Endometrial microvascular endothelial cells (primary cell): ENCODE measurements around the gene UBE2M. TPM values are rescaled to one million over a fixed set of nuclear protein-coding genes. Genes with fewer than 3 reads are reported as not detected.
"Not testable (repeated sequence)": the region's sequence is repeated elsewhere in the genome, so short reads cannot be mapped to it uniquely, and the experiment has no call there.

ENCODE experiments used
- in situ Hi-C: cut with HindIII; loops from 2 replicates; pipeline ENCODE4 v1.10.0; 2017; ENCODE audit warnings: low sequenced_read_pairs, low pct_unique_long_range_greater_than_20kb; ENCODE audit errors: inconsistent ontology term
- total RNA-seq: library from RNA; depleted of rRNA; stranded (reverse); fragments of >200 nt; gene quantifications from one replicate; pipeline ENCODE4 v1.2.3, GENCODE V29; 2015; ENCODE audit errors: inconsistent ontology term

Gene UBE2M
- total RNA-seq, 1 donor from 2014 or later: 37.9 TPM

DNA sequence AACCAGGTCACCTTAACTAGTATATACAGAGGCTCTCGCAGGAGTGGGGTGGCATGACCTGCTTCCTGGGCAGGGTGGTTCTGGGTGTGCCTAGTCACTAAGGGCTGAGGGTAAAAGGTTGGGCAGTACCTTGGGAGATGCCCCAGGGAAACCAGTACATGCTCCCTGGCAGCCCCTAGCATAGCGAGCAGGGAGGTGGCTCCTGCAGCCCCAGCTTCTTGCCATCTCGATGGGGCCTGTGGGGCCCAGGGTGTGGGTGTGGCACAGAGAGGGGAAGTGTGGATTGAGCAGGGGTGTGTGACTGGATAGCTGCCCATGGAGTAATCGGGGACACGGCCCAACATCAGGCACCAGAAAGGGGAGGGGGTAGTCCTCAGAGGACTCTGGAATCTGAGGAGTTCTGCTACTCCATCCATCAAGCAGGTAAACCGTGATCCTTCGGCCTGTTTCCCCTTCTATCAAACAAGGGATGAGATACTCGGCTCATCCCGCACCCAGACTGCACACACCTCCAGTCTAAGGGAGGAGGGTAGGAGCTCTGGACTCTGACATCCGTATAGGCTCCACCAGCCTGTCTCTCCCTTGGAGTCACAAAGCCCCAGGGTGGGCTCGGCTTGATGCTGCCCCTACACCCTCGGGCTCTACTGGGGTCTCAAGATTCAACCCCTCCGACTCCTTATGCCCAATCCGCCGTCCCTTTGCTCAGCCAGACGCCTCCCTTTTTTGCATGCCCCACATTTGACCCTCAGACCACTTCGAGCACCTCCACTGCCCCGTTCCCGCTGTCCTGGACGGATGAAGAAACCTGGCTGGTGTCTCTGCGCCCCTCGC lies 39.9 kb downstream of the UBE2M start:
- in situ Hi-C loops: no loop called here

DNA sequence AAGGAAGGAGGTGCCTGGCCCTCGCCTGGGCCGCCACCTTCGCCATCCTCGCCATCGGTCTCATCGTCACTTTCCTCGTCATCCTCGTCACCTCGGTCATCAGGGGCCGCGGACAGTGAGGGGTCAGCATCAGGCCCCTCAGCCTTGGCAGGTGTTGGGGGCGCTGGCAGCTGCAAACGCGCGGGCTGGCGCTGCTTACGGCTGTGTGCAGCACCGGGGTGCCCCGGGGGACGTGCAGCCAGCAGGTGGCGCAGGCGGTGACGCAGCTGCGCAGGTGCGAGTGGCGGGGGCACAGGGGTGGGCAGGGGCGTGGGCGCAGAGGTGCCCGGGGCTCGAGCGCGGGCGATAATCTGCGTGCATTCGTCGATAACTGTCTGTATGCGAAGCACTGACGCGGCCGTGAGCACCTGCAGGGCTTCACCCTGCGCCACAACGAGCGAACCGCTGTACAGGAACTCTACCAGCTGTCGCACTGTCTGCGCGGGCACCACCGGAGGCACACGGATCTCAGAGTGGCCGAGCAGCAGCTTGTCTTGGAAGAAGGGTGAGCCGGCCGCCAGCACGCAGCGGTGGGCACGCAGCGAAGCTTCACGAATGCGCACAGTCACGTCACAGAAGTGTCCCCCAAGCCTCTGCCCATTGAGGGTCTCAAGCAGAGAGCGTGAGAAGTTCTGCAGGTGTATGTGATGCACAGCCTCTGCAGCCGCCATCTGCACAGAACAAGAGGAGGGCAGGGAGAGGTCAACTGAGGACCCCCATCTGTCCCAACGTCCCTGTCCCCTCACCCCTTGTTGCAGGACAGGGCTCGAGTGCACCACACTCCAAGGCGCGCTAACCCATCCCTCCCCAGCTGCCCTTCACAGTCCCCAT lies 41.2 kb downstream of the UBE2M start:
- in situ Hi-C loops: no loop called here

DNA sequence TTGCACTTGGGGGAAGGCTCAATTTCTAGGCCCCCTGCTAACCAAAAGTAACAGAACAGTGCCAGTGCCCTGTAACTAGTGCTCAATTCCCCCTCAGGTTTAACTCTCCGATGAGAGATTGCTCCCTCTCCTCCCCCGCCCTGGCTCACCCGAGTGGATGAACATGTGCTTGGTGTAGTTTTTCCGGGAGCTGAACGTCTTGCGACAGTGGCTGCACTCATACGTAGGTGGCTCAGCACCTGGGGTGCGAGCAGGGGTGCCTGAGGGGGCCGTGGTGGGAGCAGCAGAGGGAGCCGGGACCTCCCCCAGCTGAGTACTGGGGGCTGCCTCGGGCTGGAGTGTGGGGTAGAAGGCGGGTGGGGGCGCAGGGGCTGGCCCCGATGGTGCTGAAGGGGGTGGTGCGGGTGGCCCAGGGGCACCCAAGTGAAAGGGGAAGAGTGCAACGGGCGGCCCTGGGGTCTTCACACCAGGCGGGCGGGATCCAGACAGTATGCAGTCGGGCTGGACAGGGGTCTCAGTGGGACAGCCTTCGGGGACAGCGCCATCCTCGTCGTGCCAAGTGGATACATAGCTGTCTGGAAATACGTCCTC lies 42.1 kb downstream of the UBE2M start:
- in situ Hi-C loops: no loop called here

DNA sequence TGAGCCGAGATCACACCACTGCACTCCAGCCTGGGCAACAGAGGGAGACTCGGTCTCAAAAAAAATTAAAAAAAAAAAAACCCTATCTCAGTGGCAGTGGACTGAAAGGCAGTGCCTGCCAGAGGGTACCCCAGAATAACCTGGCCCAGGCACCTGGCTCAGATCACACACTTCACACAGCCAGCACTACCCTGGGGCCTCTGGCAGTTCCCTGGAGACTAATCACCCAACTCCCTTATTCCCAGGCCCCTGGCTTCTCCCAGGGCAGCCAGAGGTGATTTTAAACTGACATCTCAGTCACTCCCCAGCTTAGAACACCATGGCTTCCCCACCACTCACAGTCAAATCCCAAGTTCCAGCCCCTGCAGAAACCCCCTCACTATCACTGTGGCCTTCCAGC lies 43.2 kb downstream of the UBE2M start:
- in situ Hi-C loops: no loop called here

DNA sequence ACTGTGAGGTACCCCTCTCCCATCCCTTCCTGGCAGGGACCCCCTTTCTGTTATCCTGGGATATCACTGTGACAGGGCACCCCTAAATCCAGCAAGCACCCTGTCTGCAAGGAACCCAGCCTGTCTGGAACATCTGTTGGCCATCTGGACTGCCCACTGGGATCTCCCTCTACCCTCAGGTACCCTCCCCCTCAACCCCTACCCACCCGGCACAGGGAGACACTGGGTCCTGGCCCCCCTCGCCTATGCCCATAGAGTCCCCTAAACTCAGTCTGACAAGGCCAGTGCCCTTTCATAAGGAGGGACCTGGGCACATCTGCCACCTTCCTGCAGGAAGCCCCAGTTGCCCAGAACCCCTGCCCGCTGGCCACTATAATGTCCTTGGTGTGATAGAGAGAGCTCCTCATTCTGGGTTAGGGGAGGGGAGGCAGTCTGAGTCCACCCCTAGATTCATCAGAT lies 43.8 kb downstream of the UBE2M start:
- in situ Hi-C loops: no loop called here

DNA sequence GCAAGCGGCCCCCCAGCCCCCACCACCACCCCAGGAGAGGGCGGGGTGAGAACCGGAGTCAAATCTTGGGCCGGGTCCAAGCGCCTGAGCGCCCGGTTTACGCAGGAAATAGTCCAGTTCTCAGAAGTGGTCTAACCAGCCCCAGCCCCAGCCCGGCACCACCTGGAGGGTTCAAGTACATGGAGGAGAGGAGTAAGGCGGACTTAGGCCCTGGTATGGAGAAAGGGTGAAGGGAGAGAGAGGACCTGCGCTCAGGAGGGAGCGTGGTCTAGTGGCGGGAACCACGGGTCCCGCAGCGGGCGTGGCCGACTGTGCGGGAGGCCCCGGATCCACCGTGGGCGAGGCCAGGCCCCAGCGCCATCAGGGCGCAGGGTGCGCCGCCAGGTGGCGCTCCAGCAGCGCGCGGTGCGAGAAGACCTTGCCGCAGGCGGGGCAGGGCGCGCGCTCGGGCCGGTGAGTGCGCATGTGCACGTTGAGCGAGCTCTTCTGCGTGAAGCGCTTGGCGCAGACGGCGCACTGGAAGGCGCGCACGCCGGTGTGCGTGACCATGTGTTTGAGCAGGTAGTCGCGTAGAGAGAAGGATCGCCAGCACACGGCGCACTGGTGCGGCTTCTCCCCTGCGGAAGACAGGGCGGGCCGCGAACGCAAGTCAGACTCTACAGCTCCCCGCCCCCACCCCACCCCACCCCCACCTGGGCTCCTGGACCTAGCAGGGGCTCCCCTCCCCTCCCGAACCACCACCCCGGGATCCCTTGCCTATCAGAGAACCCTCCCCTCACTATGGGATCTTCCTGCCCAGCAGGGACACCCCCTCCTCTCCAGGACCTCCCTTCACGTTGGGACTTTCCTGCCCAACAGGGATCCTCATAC lies 44.5 kb downstream of the UBE2M start:
- in situ Hi-C loops: no loop called here

DNA sequence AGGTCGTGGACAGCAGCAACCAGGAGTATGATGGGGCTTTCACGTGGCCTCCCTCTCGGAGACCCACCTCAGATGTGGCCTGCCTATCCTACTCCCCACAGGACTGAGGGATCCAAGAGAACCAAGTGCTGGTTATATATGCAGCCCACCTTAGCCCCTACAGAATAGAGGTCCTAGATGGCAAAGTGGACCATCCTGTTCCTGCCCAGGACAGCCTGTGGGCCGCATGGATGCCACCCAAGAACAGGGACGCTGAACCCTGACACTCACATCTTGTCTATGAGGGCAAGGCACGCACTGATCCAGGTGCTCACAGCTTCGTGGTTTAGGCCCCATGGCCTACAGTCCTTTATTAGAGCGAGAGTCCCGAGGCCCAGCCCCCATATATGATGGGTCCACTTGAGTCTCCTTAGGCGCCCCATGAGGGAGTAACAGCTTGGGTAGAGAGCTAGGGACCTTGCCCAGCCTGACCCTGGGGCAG lies 45.2 kb downstream of the UBE2M start:
- in situ Hi-C loops: no loop called here

DNA sequence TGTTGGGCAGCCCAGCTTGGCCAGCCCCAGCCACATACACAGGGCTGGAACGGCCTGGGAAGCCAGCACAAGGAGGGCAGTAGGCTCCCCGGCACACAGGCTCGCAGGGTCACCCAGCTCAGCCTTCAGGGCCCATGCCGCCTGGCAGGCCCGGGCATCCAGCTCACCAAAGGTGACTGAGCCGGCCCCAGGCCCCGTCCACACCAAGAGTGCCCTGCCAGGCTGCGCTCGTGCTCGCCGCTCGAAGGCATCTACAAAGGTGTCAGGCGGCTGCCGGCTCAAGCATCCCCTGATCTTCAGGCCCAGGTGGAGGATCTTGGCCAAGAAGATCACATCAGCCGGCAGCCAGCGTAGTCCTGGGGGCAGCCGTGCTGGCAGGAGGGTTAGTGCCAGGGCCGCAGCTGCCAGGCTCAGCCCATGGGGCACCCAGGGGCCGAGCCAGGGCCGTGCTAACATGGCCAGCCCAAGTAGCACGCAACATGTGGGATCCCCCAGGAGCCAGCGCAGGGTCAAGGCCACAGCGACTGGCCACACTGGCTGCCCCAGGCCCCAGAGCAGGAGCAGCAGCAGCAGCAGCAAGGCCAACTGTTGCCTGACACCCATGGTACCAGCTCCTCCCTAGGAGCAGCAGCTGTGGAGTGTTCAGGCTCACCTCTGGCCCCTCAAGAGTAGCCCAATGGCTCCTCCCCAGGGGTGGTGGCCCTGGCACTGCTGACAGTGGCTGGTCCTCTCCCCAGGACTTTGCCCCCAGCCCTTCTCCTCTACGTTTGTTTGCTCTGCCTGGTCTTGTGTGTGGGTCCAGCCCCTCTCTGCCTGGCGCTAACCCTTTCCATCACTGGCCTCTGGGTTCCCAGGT lies 46.8 kb downstream of the UBE2M start, which contains the start of gene SLC27A5:
TSS of gene SLC27A5 (minus strand) at position 640 of the 856 bp plus-strand sequence. CDS start at position 603, 37 bp downstream.
- in situ Hi-C loops: no loop called here

DNA sequence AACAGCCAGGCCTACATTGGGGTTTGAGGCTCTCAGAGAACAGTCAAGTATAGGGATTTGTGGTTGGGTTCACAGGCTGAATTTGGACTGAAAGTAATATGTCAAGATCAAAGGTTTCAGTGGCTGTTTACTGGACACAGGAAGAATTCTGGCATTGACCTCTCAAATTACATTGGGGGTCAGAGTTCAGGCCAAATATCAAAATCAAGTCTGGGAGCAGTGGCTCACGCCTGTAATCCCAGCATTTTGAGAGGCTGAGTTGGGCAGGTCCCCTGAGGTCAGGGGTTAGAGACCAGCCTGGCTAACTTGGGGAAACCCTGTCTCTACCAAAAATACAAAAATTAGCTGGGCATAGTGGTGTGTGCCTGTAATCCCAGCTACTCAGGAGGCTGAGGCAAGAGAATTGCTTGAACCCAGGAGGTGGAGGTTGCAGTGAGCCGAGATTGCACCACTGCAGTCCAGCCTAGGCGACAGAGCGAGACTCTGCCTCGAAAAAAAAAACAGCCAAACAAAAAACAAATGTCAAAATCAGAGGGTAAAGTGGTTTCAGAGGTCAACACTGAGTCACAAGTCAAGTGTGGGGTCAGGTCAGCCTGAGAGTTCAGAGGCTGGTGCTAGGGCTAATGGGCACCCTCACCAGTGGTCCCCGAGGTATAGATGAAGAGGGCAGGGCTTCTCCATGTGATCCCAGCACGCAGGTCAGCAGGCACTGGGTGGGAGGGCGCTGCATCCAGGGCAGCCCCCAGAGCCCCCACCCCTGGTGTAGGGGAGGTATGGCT lies 48.1 kb downstream of the UBE2M start:
- in situ Hi-C loops: no loop called here

DNA sequence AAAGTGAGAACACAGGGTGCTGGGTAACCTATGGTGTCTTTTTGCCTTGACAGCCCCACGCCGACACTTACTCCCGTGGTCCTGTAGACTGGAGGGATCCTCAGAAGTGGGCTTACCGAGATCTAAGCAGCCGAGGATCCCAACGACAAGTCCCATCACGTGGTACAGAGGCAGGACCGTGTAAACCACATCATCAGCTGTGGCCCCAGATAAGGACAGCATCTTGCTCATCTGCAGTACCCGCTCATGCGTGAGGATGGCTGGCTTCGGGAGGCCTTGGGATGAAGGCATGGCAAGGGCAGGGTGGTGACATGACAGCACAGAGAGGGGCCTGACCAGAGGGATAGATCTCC lies 48.7 kb downstream of the UBE2M start:
- in situ Hi-C loops: no loop called here

DNA sequence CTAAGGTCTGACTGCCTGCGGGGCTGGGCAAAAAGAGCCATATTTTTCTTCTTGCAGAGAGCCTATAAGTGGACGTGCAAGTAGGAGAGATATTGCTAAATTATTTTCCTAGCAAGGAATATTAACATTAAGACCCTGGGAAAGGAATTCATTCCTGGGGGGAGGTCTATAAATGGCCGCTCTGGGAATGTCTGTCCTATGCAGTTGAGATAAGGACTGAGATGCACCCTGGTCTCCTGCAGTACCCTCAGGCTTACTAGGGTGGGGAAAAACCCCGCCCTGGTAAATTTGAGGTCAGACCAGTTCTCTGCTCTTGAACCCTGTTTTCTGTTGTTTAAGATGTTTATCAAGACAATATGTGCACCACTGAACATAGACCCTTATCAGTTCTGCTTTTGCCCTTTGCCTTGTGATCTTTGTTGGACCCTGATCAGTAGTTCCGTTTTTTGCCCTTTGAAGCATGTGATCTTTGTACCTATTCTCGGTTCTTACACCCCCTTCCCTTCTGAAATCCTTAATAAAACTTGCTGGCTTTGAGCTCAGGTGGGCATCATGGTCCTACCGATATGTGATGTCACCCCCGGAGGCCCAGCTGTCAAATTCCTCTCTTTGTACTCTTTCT lies 50.7 kb downstream of the UBE2M start:
- in situ Hi-C loops: not testable (repeated sequence)

Other genes starting within 250 kb of the UBE2M start
- 1.3 TPM for gene ZSCAN22, start 231.6 kb downstream of the UBE2M start, total RNA-seq
- not detected for gene A1BG, start 205.1 kb downstream of the UBE2M start, total RNA-seq
- gene ZNF497, start 195.9 kb downstream of the UBE2M start, total RNA-seq: 0.19 TPM
- gene ZNF837, start 177.6 kb downstream of the UBE2M start, total RNA-seq: 3.1 TPM
- gene RPS5, start 171.3 kb downstream of the UBE2M start, total RNA-seq: 2,433 TPM
- gene RNF225, start 163.0 kb downstream of the UBE2M start, total RNA-seq: not detected
- 2.6 TPM for gene ZNF584, start 150.0 kb downstream of the UBE2M start, total RNA-seq
- gene ZNF132, start 118.5 kb downstream of the UBE2M start, total RNA-seq: 3.3 TPM
- gene ZNF324B, start 107.0 kb downstream of the UBE2M start, total RNA-seq: 8.5 TPM
- gene ZNF324, start 91.5 kb downstream of the UBE2M start, total RNA-seq: 7.5 TPM
- 7.4 TPM for gene ZNF446, start 82.3 kb downstream of the UBE2M start, total RNA-seq
- 13.9 TPM for gene SLC27A5, start 46.6 kb downstream of the UBE2M start, total RNA-seq
- gene ZBTB45, start 38.8 kb downstream of the UBE2M start, total RNA-seq: 10.3 TPM
- 420 TPM for gene TRIM28, start 14.5 kb downstream of the UBE2M start, total RNA-seq
- 67.3 TPM for gene CHMP2A, start 3.5 kb downstream of the UBE2M start, total RNA-seq
- 12.7 TPM for gene MZF1, start 14.7 kb upstream of the UBE2M start, total RNA-seq